DOHH2 (cell line): Measurements from ENCODE around the gene ABCA10.

Source experiments
- EZH2phosphoT487 ChIP-seq: fragments of 200-600 bp; sonication (generic); IDR thresholded peaks from 2 replicates; pipeline ENCODE4 v1.6.1; 2017; ENCODE audit warnings: borderline replicate concordance, mild to moderate bottlenecking, antibody characterized with exemption, low read length, moderate library complexity, mixed read lengths
- TF ChIP-seq, protein P1 (sequence below): fragments of 200-600 bp; sonication (generic); IDR thresholded peaks from one replicate; pipeline ENCODE4 v1.5.1; 2014; ENCODE audit warnings: antibody characterized with exemption, mild to moderate bottlenecking, low read depth, low read length; ENCODE audit not compliant: poor library complexity, severe bottlenecking

DNA sequence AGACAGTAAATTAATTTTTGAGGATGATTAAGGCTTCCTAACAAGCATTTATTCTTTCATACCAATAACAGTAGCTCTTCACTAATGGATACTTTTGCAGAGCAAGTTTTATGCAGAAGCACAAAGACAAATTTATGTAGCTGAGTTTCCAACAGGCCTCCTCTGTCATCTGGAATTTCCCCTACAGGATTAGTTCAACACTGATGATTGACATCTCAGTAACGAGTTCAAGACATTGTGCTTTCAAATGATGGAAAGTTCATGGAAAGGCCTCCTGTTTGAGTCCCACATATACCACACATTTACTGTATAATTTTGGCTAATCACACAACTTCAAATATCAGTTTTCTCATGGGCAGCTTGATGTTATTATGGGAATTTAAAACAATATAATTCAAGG lies 40.6 kb downstream of the ABCA10 start:
- TF ChIP-seq, protein P1, sequence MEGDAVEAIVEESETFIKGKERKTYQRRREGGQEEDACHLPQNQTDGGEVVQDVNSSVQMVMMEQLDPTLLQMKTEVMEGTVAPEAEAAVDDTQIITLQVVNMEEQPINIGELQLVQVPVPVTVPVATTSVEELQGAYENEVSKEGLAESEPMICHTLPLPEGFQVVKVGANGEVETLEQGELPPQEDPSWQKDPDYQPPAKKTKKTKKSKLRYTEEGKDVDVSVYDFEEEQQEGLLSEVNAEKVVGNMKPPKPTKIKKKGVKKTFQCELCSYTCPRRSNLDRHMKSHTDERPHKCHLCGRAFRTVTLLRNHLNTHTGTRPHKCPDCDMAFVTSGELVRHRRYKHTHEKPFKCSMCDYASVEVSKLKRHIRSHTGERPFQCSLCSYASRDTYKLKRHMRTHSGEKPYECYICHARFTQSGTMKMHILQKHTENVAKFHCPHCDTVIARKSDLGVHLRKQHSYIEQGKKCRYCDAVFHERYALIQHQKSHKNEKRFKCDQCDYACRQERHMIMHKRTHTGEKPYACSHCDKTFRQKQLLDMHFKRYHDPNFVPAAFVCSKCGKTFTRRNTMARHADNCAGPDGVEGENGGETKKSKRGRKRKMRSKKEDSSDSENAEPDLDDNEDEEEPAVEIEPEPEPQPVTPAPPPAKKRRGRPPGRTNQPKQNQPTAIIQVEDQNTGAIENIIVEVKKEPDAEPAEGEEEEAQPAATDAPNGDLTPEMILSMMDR, result no peak
- no peak for TF ChIP-seq EZH2phosphoT487
